Jurkat, Clone E6-1 (cell line): ENCODE measurements around the gene SRPRB.
"Not testable (repeated sequence)": the region's sequence is repeated elsewhere in the genome, so short reads cannot be mapped to it uniquely, and the experiment has no call there.

ENCODE experiments used
- DNase-seq: peaks from one replicate; pipeline ENCODE4 v3.0.0-alpha.2; 2011; ENCODE audit warnings: low read depth, low spot score
- H3K4me3 ChIP-seq: 2 replicates; pipeline ENCODE4 v1.5.1; 2011; ENCODE audit warnings: mild to moderate bottlenecking, low read length, control low read depth, moderate library complexity

The SRPRB gene

GRCh38 chr3:133776794-133777438, 28.7 kb upstream of the SRPRB start:
- no peak overlapping the region for H3K4me3 ChIP-seq
- DNase-seq: no peak

GRCh38 chr3:133777807-133778568, 27.6 kb upstream of the SRPRB start:
- DNase-seq: no peak
- no peak overlapping the region for H3K4me3 ChIP-seq

GRCh38 chr3:133779626-133780203, 25.9 kb upstream of the SRPRB start:
- no peak for DNase-seq
- H3K4me3 ChIP-seq: no peak overlapping the region

- not testable (repeated sequence) for DNase-seq, H3K4me3 ChIP-seq
These were observed 24.9 kb upstream of the SRPRB start for GRCh38 chr3:133780756-133781155.

- H3K4me3 ChIP-seq: no peak overlapping the region
- DNase-seq: no peak
These were observed 24.0 kb upstream of the SRPRB start for GRCh38 chr3:133781570-133781969.

GRCh38 chr3:133782454-133782853, 23.2 kb upstream of the SRPRB start:
- DNase-seq: no peak
- no peak overlapping the region for H3K4me3 ChIP-seq

GRCh38 chr3:133783762-133784161, 21.9 kb upstream of the SRPRB start:
- DNase-seq: no peak
- no peak overlapping the region for H3K4me3 ChIP-seq

- no peak for DNase-seq
- no peak overlapping the region for H3K4me3 ChIP-seq
These were observed 17.6 kb upstream of the SRPRB start for GRCh38 chr3:133788024-133788423.

- H3K4me3 ChIP-seq: no peak overlapping the region
- peak; percentile 32 for DNase-seq
These were observed 13.3 kb upstream of the SRPRB start for GRCh38 chr3:133792171-133792763.

GRCh38 chr3:133797396-133798105, 8.1 kb upstream of the SRPRB start:
- H3K4me3 ChIP-seq: no peak overlapping the region
- no peak for DNase-seq

- no peak overlapping the region for H3K4me3 ChIP-seq
- no peak for DNase-seq
These were observed 5.6 kb upstream of the SRPRB start for GRCh38 chr3:133799794-133800585.

GRCh38 chr3:133803469-133803868, 2.1 kb upstream of the SRPRB start:
- H3K4me3 ChIP-seq: no peak overlapping the region
- DNase-seq: no peak

- DNase-seq: no peak
- no peak overlapping the region for H3K4me3 ChIP-seq
These were observed 719 bp upstream of the SRPRB start for GRCh38 chr3:133804896-133805295.

- no peak for DNase-seq
- peak overlapping the region; percentile 84 for H3K4me3 ChIP-seq
These were observed 272 bp upstream of the SRPRB start for GRCh38 chr3:133805384-133805701.

GRCh38 chr3:133812872-133813271, 7.3 kb downstream of the SRPRB start:
- no peak overlapping the region for H3K4me3 ChIP-seq
- no peak for DNase-seq

GRCh38 chr3:133815386-133815785, 9.8 kb downstream of the SRPRB start:
- no peak overlapping the region for H3K4me3 ChIP-seq
- no peak for DNase-seq

- DNase-seq: no peak
- no peak overlapping the region for H3K4me3 ChIP-seq
These were observed 14.5 kb downstream of the SRPRB start for GRCh38 chr3:133820129-133820528.

- no peak for DNase-seq
- H3K4me3 ChIP-seq: no peak overlapping the region
These were observed 15.5 kb downstream of the SRPRB start for GRCh38 chr3:133820889-133821675.
